GM21619 (cell line): ENCODE data around the gene ZNF688.

ENCODE experiments used
- ATAC-seq: cut with Tn5 transposase; IDR thresholded peaks from one replicate; pipeline ENCODE4 v1.9.1; 2021; ENCODE audit not compliant: unreplicated experiment

The ZNF688 gene

DNA sequence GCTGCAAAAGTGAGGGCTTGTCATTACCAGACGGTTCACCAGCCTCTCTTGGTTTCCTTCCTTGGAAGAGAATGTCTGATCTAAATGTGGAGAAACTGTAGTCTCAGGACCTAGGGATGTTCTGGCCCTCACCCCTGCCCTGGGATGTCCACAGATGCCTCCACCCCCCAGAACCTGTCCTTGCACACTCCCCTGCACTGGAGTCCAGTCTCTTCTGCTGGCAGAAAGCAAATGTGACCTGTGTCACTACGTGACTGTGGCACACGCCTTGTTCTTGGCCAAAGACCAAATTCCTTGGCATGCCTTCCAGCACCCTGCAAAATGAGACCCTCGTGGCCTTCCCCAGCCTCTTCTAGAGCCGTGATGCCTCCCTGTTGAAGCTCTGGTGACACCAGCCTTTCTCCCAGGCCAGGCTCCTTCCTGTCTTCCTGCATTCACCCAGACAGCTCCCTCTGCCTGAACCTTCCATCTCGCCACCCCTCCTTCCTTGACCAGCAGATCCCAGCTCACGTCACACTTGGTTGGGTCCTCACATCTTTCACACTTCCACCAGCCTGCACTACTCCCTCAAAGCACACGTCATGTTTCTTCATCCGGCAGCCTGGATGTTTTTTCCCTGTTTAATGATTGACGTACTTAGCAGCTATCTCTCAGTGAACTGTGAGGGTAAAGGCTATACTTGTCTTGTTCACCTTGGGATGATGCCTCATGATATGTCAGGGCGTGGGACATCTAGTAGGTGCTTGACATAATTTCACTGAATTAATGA is 49.5 kb downstream of the ZNF688 start:
- ATAC-seq, result no peak

DNA sequence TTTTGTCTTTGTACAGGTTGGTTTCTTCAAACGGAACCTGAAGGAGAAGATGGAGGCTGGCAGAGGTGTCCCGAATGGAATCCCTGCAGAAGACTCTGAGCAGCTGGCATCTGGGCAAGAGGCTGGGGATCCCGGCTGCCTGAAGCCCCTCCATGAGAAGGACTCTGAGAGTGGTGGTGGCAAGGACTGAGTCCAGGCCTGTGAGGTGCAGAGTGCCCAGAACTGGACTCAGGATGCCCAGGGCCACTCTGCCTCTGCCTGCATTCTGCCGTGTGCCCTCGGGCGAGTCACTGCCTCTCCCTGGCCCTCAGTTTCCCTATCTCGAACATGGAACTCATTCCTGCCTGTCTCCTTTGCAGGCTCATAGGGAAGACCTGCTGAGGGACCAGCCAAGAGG is 50.0 kb downstream of the ZNF688 start:
- no peak for ATAC-seq
